ENCODE measurements around the gene HRAS. TPM values are rescaled to one million over a fixed set of nuclear protein-coding genes. Genes with fewer than 3 reads are reported as not detected.

The HRAS gene
- total RNA-seq, 1 experiment from 2014 or later = 69.0 TPM

- ChIA-PET POLR2A (no interaction called here), CTCF (no interaction called here)
- no peaks in the 10 kb centered on the region for H3K27me3 ChIP-seq (replicated peaks; ENCODE audit: control insufficient read depth, insufficient read depth, low read length)
- 0 out of 2 replicates have a peak, but pooled peaks cover 2% of the 10 kb centered on the region for H3K36me3 ChIP-seq (ENCODE audit: control insufficient read depth, insufficient read depth, low read length)
- Mint-ChIP-seq H3K4me1 (ENCODE audit: low read depth, unreplicated experiment) (no peaks in the 10 kb centered on the region), H3K4me3 (ENCODE audit: unreplicated experiment) (no peak overlapping the region), H3K36me3 (ENCODE audit: insufficient read depth, unreplicated experiment) (peaks cover 43% of the 10 kb centered on the region), H3K27ac (ENCODE audit: unreplicated experiment) (no peak overlapping the region), H3K9me3 (ENCODE audit: unreplicated experiment) (no peaks in the 10 kb centered on the region), H3K27me3 (ENCODE audit: insufficient read depth, unreplicated experiment) (no peaks in the 10 kb centered on the region)
- no peak overlapping the region for H3K4me3 ChIP-seq (ENCODE audit: low read depth, low read length)
- H3K9me3 ChIP-seq = no peaks in the 10 kb centered on the region
- BruUV-seq (replicated peaks) = no TSS peak
- intact Hi-C loops (cut with micrococcal nuclease; ENCODE audit: unreplicated experiment) = no loop called here
- no peak for DNase-seq
- no peak for TF ChIP-seq CTCF (IDR thresholded peaks at IDR 0.05; ENCODE audit: insufficient read depth in 1 of 2, low read depth in 1 of 2, low read length in 1 of 2, severe bottlenecking in 1 of 2, unreplicated experiment in 1 of 2)
- H3K4me1 ChIP-seq = no peaks in the 10 kb centered on the region
Measured at GRCh38 chr11:490186-490929, 45.0 kb downstream of the HRAS start.

- DNase-seq = no peak
- intact Hi-C loops (cut with micrococcal nuclease; ENCODE audit: unreplicated experiment) = no loop called here
- TF ChIP-seq CTCF (IDR thresholded peaks at IDR 0.05; ENCODE audit: insufficient read depth in 1 of 2, low read depth in 1 of 2, low read length in 1 of 2, severe bottlenecking in 1 of 2, unreplicated experiment in 1 of 2) = no peak
Measured at GRCh38 chr11:489610-490185, 45.7 kb downstream of the HRAS start.

GRCh38 chr11:488992-489391 lies 46.4 kb downstream of the HRAS start:
- Mint-ChIP-seq H3K4me1 (ENCODE audit: low read depth, unreplicated experiment) (no peaks in the 10 kb centered on the region), H3K27ac (ENCODE audit: unreplicated experiment) (no peak overlapping the region), H3K4me3 (ENCODE audit: unreplicated experiment) (no peak overlapping the region), H3K36me3 (ENCODE audit: insufficient read depth, unreplicated experiment) (peaks cover 31% of the 10 kb centered on the region), H3K27me3 (ENCODE audit: insufficient read depth, unreplicated experiment) (no peaks in the 10 kb centered on the region), H3K9me3 (ENCODE audit: unreplicated experiment) (no peaks in the 10 kb centered on the region)
- intact Hi-C loops (cut with micrococcal nuclease; ENCODE audit: unreplicated experiment) = no loop called here
- BruUV-seq (replicated peaks) = no TSS peak
- DNase-seq = no peak
- H3K9me3 ChIP-seq = no peaks in the 10 kb centered on the region
- ChIA-PET POLR2A (no interaction called here), CTCF (no interaction called here)
- no peaks in the 10 kb centered on the region for H3K36me3 ChIP-seq (ENCODE audit: control insufficient read depth, insufficient read depth, low read length)
- H3K27me3 ChIP-seq (replicated peaks; ENCODE audit: control insufficient read depth, insufficient read depth, low read length) = no peaks in the 10 kb centered on the region
- H3K4me1 ChIP-seq = no peaks in the 10 kb centered on the region
- TF ChIP-seq CTCF (IDR thresholded peaks at IDR 0.05; ENCODE audit: insufficient read depth in 1 of 2, low read depth in 1 of 2, low read length in 1 of 2, severe bottlenecking in 1 of 2, unreplicated experiment in 1 of 2) = no peak
- no peak overlapping the region for H3K4me3 ChIP-seq (ENCODE audit: low read depth, low read length)

More at GRCh38 chr11:489610-490185, 45.7 kb downstream of the HRAS start:
- H3K36me3 Mint-ChIP-seq (ENCODE audit: insufficient read depth, unreplicated experiment) = peaks cover 36% of the 10 kb centered on the region
- H3K4me1 Mint-ChIP-seq (ENCODE audit: low read depth, unreplicated experiment) = no peaks in the 10 kb centered on the region
- ChIA-PET CTCF (no interaction called here), POLR2A (no interaction called here)
- H3K27me3 Mint-ChIP-seq (ENCODE audit: insufficient read depth, unreplicated experiment) = no peaks in the 10 kb centered on the region
- H3K4me3 ChIP-seq (ENCODE audit: low read depth, low read length) = no peak overlapping the region
- no peak overlapping the region for H3K4me3 Mint-ChIP-seq (ENCODE audit: unreplicated experiment)
- H3K4me1 ChIP-seq = no peaks in the 10 kb centered on the region
- no peak overlapping the region for H3K27ac Mint-ChIP-seq (ENCODE audit: unreplicated experiment)
- no TSS peak for BruUV-seq (replicated peaks)
- no peaks in the 10 kb centered on the region for H3K27me3 ChIP-seq (replicated peaks; ENCODE audit: control insufficient read depth, insufficient read depth, low read length)
- 0 out of 2 replicates have a peak, but pooled peaks cover 2% of the 10 kb centered on the region for H3K36me3 ChIP-seq (ENCODE audit: control insufficient read depth, insufficient read depth, low read length)
- no peaks in the 10 kb centered on the region for H3K9me3 Mint-ChIP-seq (ENCODE audit: unreplicated experiment)
- no peaks in the 10 kb centered on the region for H3K9me3 ChIP-seq
